Neural cell (in vitro differentiated cells): Measurements from ENCODE around the gene USP46. TPM values are rescaled to one million over a fixed set of nuclear protein-coding genes. Genes with fewer than 3 reads are reported as not detected.

Experiments used
- H2AFZ ChIP-seq: fragments of 200-600, 300-800 bp; sonication (generic), shearing (Covaris generic); 2 replicates; pipeline ENCODE4 v1.6.0; 2014; ENCODE audit warnings: low read depth, mild to moderate bottlenecking, antibody characterized with exemption, low read length, moderate library complexity
- H3F3A ChIP-seq: fragments of 200-600 bp; shearing (Covaris generic); 2 replicates; pipeline ENCODE4 v1.6.1; 2016; ENCODE audit warnings: mild to moderate bottlenecking, moderate library complexity, mixed read lengths, antibody characterized with exemption, low read length; ENCODE audit not compliant: insufficient read depth, poor library complexity, severe bottlenecking
- H3K27ac ChIP-seq: fragments of 200-600, 300-800 bp; sonication (generic), shearing (Covaris generic); 2 replicates; pipeline ENCODE4 v1.5.1; 2014; ENCODE audit warnings: mild to moderate bottlenecking, low read length, moderate library complexity
- H3K27me3 ChIP-seq: fragments of 300-800, 200-600 bp; sonication (generic), shearing (Covaris generic); 2 replicates; pipeline ENCODE4 v1.6.0; 2014; ENCODE audit warnings: mild to moderate bottlenecking, low read depth, low read length, moderate library complexity; ENCODE audit not compliant: insufficient read depth
- H3K36me3 ChIP-seq: fragments of 300-800, 200-600 bp; sonication (generic), shearing (Covaris generic); 2 replicates; pipeline ENCODE4 v1.5.1; 2014; ENCODE audit warnings: mild to moderate bottlenecking, antibody characterized with exemption, low read length, moderate library complexity; ENCODE audit not compliant: insufficient read depth
- H3K4me2 ChIP-seq: fragments of 300-800, 200-600 bp; sonication (generic), shearing (Covaris generic); 2 replicates; pipeline ENCODE4 v1.6.0; 2014; ENCODE audit warnings: mild to moderate bottlenecking, low read length
- H3K4me3 ChIP-seq: fragments of 300-800, 200-600 bp; sonication (generic), shearing (Covaris generic); 2 replicates; pipeline ENCODE4 v1.5.1; 2014; ENCODE audit warnings: mild to moderate bottlenecking, low read length, moderate library complexity
- H3K79me2 ChIP-seq: fragments of 200-600 bp; shearing (Covaris generic); replicated peaks from 2 replicates; pipeline ENCODE4 v1.6.0; 2014; ENCODE audit warnings: mild to moderate bottlenecking, low read length, moderate library complexity; ENCODE audit not compliant: insufficient read depth
- H3K9ac ChIP-seq: fragments of 300-800, 200-600 bp; sonication (generic), shearing (Covaris generic); 2 replicates; pipeline ENCODE4 v1.6.1; 2016; ENCODE audit warnings: mild to moderate bottlenecking, low read length, mixed read lengths
- H3K9me2 ChIP-seq: fragments of 200-600 bp; shearing (Covaris generic); 2 replicates; pipeline ENCODE4 v1.6.1; 2016; ENCODE audit warnings: mild to moderate bottlenecking, low read length, mixed read lengths; ENCODE audit not compliant: insufficient read depth
- H3K9me3 ChIP-seq: fragments of 200-600, 300-800 bp; sonication (generic), shearing (Covaris generic); 2 replicates; pipeline ENCODE4 v1.6.1; 2016; ENCODE audit warnings: mild to moderate bottlenecking, mixed run types, low read length, moderate library complexity, mixed read lengths
- H4K20me1 ChIP-seq: fragments of 200-600 bp; shearing (Covaris generic); 2 replicates; pipeline ENCODE4 v1.6.1; 2016; ENCODE audit warnings: mild to moderate bottlenecking, mixed run types; ENCODE audit not compliant: insufficient read depth
- EP300 ChIP-seq: fragments of 450-650 bp; conservative IDR thresholded peaks from 2 replicates; pipeline ENCODE4 v1.6.1; 2014; ENCODE audit warnings: antibody characterized with exemption, mild to moderate bottlenecking, moderate library complexity; ENCODE audit not compliant: poor library complexity, severe bottlenecking
- EZH2 ChIP-seq: fragments of 200-600, 300-800 bp; shearing (Covaris generic), sonication (generic); IDR thresholded peaks from 2 replicates; pipeline ENCODE4 v1.6.1; 2014; ENCODE audit warnings: antibody characterized with exemption, low read length, borderline replicate concordance, mild to moderate bottlenecking; ENCODE audit not compliant: insufficient read depth, poor library complexity, severe bottlenecking
- MXI1 ChIP-seq: fragments of 450-650 bp; conservative IDR thresholded peaks from 2 replicates; pipeline ENCODE4 v1.6.1; 2014; ENCODE audit warnings: antibody characterized with exemption, mild to moderate bottlenecking; ENCODE audit not compliant: poor library complexity, severe bottlenecking
- POLR2AphosphoS5 ChIP-seq: IDR thresholded peaks from 2 replicates; pipeline ENCODE4 v1.6.1; 2012
- RAD21 ChIP-seq: fragments of 450-650 bp; conservative IDR thresholded peaks from 2 replicates; pipeline ENCODE4 v1.6.1; 2014; ENCODE audit warnings: antibody characterized with exemption, mild to moderate bottlenecking, moderate library complexity
- SMC3 ChIP-seq: fragments of 450-650 bp; conservative IDR thresholded peaks from 2 replicates; pipeline ENCODE4 v1.6.1; 2014; ENCODE audit warnings: antibody characterized with exemption, mild to moderate bottlenecking, moderate library complexity; ENCODE audit not compliant: poor library complexity
- TAF1 ChIP-seq: IDR thresholded peaks from 2 replicates; pipeline ENCODE4 v1.6.1; 2012; ENCODE audit warnings: low read depth
- polyA plus RNA-seq: library from polyadenylated mRNA; depleted of rRNA; stranded (reverse); fragments of >200 nt; gene quantifications from 2 replicates; pipeline ENCODE4 v1.2.3, GENCODE V29; 2014
- TF ChIP-seq, protein P1 (sequence below): fragments of 450-650 bp; IDR thresholded peaks from 2 replicates; pipeline ENCODE4 v1.5.1; 2014; ENCODE audit warnings: antibody characterized with exemption, mild to moderate bottlenecking, moderate library complexity; ENCODE audit not compliant: poor library complexity, severe bottlenecking
- TF ChIP-seq, protein P2 (sequence below): IDR thresholded peaks from 2 replicates; pipeline ENCODE4 v1.6.1; 2012; ENCODE audit warnings: borderline replicate concordance

Gene USP46
- polyA plus RNA-seq, 1 donor from 2014 or later: 14.1 TPM

DNA sequence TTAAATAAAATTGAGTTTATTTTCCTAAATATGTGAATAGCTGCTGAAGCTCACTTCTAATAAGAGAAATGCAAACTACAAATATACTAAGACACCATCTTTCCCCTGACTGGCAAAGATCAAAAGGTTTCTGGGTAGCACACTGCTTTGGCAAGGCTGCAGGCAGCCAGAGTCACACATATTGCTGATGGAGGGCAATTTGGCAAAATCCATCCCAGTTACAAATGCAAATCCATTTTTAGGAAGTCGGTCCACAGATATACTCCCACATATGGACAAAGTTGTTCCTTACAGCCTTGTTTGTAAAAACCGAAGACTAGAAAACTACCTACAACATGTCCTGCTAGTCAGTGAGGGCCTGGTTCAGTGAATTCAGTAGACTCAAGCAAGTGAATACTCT lies 12.4 kb downstream of the USP46 start:
- no peaks in the 10 kb centered on the region for H4K20me1 ChIP-seq
- no peaks in the 10 kb centered on the region for H3K27me3 ChIP-seq
- no peaks in the 10 kb centered on the region for H3F3A ChIP-seq
- no peaks in the 10 kb centered on the region for H3K9me3 ChIP-seq
- no peak for TF ChIP-seq SMC3
- H3K36me3 ChIP-seq: no peaks in the 10 kb centered on the region
- H3K9me2 ChIP-seq: no peaks in the 10 kb centered on the region
- peaks cover 12% of the 10 kb centered on the region for H3K79me2 ChIP-seq
- H3K9ac ChIP-seq: no peak overlapping the region
- no peak overlapping the region for H3K27ac ChIP-seq
- no peak overlapping the region for H3K4me3 ChIP-seq
- no peak overlapping the region for H2AFZ ChIP-seq
- no peak overlapping the region for H3K4me2 ChIP-seq

DNA sequence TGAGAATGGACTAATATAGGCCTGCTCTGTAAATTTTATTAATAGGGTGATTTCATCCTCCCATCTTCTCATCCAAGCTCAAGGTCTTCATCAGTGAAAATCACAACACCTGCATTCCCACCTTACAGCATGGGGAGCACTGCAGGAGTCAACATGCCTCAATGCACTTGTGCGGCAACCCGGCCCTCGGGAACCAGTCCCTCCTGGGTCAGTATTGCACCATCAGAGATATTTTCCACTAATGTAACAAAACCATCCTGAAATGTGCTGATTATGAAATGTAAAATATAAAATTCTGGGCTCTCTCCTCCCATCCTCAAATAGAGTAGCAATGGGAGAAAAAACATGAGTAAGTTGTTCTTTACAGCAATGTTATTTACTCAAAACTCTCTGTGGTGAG lies 13.0 kb downstream of the USP46 start:
- Histone ChIP-seq H3K36me3 (no peaks in the 10 kb centered on the region), H3F3A (no peaks in the 10 kb centered on the region), H3K9me3 (no peaks in the 10 kb centered on the region), H3K27ac (no peak overlapping the region), H3K9me2 (no peaks in the 10 kb centered on the region), H2AFZ (no peak overlapping the region), H3K79me2 (peaks cover 14% of the 10 kb centered on the region), H3K4me2 (no peak overlapping the region), H4K20me1 (no peaks in the 10 kb centered on the region), H3K27me3 (no peaks in the 10 kb centered on the region), H3K4me3 (no peak overlapping the region), H3K9ac (no peak overlapping the region)
- TF ChIP-seq MXI1 (no peak), EZH2 (no peak)
- TF ChIP-seq, protein P1, sequence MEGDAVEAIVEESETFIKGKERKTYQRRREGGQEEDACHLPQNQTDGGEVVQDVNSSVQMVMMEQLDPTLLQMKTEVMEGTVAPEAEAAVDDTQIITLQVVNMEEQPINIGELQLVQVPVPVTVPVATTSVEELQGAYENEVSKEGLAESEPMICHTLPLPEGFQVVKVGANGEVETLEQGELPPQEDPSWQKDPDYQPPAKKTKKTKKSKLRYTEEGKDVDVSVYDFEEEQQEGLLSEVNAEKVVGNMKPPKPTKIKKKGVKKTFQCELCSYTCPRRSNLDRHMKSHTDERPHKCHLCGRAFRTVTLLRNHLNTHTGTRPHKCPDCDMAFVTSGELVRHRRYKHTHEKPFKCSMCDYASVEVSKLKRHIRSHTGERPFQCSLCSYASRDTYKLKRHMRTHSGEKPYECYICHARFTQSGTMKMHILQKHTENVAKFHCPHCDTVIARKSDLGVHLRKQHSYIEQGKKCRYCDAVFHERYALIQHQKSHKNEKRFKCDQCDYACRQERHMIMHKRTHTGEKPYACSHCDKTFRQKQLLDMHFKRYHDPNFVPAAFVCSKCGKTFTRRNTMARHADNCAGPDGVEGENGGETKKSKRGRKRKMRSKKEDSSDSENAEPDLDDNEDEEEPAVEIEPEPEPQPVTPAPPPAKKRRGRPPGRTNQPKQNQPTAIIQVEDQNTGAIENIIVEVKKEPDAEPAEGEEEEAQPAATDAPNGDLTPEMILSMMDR: no peak

DNA sequence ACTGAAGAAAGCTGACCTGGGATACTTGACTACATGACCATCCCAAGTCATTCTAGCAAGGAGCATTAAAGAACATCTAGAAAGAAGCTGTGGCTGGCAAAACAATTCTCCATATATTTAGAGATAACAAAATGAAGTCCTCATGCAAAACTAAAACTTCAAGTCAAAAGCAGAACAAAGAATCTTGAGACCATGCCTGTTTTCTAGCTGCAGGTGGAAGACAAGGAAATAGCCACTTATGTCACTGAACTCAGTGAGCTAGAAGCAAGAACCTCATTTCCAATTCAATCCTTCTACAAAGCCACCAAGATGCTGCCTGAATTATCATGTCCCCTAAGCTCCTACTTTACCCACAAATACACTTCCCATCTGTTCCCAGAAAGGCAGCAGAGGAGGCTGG lies 13.8 kb downstream of the USP46 start:
- H3K9me3 ChIP-seq: no peaks in the 10 kb centered on the region
- H3K9ac ChIP-seq: no peak overlapping the region
- H3K9me2 ChIP-seq: no peaks in the 10 kb centered on the region
- H3K27ac ChIP-seq: no peak overlapping the region
- no peak overlapping the region for H3K4me3 ChIP-seq
- no peak overlapping the region for H2AFZ ChIP-seq
- TF ChIP-seq SMC3 (no peak), POLR2AphosphoS5 (no peak), EZH2 (no peak), EP300 (no peak), RAD21 (no peak), TAF1 (no peak), MXI1 (no peak)
- TF ChIP-seq, protein P1: no peak
- TF ChIP-seq, protein P2, sequence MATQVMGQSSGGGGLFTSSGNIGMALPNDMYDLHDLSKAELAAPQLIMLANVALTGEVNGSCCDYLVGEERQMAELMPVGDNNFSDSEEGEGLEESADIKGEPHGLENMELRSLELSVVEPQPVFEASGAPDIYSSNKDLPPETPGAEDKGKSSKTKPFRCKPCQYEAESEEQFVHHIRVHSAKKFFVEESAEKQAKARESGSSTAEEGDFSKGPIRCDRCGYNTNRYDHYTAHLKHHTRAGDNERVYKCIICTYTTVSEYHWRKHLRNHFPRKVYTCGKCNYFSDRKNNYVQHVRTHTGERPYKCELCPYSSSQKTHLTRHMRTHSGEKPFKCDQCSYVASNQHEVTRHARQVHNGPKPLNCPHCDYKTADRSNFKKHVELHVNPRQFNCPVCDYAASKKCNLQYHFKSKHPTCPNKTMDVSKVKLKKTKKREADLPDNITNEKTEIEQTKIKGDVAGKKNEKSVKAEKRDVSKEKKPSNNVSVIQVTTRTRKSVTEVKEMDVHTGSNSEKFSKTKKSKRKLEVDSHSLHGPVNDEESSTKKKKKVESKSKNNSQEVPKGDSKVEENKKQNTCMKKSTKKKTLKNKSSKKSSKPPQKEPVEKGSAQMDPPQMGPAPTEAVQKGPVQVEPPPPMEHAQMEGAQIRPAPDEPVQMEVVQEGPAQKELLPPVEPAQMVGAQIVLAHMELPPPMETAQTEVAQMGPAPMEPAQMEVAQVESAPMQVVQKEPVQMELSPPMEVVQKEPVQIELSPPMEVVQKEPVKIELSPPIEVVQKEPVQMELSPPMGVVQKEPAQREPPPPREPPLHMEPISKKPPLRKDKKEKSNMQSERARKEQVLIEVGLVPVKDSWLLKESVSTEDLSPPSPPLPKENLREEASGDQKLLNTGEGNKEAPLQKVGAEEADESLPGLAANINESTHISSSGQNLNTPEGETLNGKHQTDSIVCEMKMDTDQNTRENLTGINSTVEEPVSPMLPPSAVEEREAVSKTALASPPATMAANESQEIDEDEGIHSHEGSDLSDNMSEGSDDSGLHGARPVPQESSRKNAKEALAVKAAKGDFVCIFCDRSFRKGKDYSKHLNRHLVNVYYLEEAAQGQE: no peak
- H3K36me3 ChIP-seq: no peaks in the 10 kb centered on the region
- H3K27me3 ChIP-seq: no peaks in the 10 kb centered on the region
- H4K20me1 ChIP-seq: no peaks in the 10 kb centered on the region
- no peaks in the 10 kb centered on the region for H3F3A ChIP-seq
- H3K79me2 ChIP-seq: peaks cover 13% of the 10 kb centered on the region
- no peak overlapping the region for H3K4me2 ChIP-seq
